K562 (cell line): ENCODE data around the gene LRP4. TPM values are rescaled to one million over a fixed set of nuclear protein-coding genes. Genes with fewer than 3 reads are reported as not detected.

ENCODE experiments used
- CHCHD3 ChIP-seq: fragments of 250-450 bp; sonication (Bioruptor Pico); IDR thresholded peaks from 2 replicates; pipeline ENCODE4 v2.1.2; 2022; ENCODE audit warnings: mild to moderate bottlenecking
- DLX4 ChIP-seq: fragments of 250-450 bp; sonication (Bioruptor Pico); IDR thresholded peaks from 2 replicates; pipeline ENCODE4 v1.6.1; 2021; ENCODE audit warnings: mild to moderate bottlenecking
- EHMT2 ChIP-seq: fragments of 450-650 bp; IDR thresholded peaks from 2 replicates; pipeline ENCODE4 v1.6.1; 2018; ENCODE audit warnings: antibody characterized with exemption
- FIP1L1 ChIP-seq: fragments of 200-400 bp; formaldehyde crosslinking; IDR thresholded peaks from 2 replicates; pipeline ENCODE4 v1.6.1; 2018; ENCODE audit warnings: mild to moderate bottlenecking, low read depth, low read length; ENCODE audit not compliant: poor library complexity, severe bottlenecking
- MTF1 ChIP-seq: fragments of 250-450 bp; sonication (Bioruptor Pico); IDR thresholded peaks from 2 replicates; pipeline ENCODE4 v1.9.0; 2021; ENCODE audit warnings: moderate library complexity, mild to moderate bottlenecking, inconsistent platforms, borderline replicate concordance
- ZNF384 ChIP-seq: IDR thresholded peaks from 2 replicates; pipeline ENCODE4 v1.6.1; 2012; ENCODE audit warnings: low read depth, low read length, improper control_type of control experiment
- ZNF644 ChIP-seq: fragments of 200-800 bp; sonication (Bioruptor generic); IDR thresholded peaks from 2 replicates; pipeline ENCODE4 v1.6.1; 2016; ENCODE audit warnings: low read depth, missing genetic modification characterization, missing compliant biosample characterization
- polyA plus RNA-seq, 8 experiments: library from polyadenylated mRNA; depleted of rRNA in 4 of 8; stranded (reverse) in 5 of 8; unstranded in 3 of 8; fragments of >200 nt; fragmentation: Nextera tagmentation in 2 of 8; fragmentation: Illumina TruSeq in 1 of 8; extraction: Ambion mirVana in 2 of 8; extraction: Trizol in 1 of 8; gene quantifications; 2 replicates each; pipeline versions ENCODE4 v1.2.1 to v1.2.3, GENCODE V29; 2011 to 2014; ENCODE audit warnings: inconsistent platforms in 1 of 8, missing spikeins in 1 of 8
- total RNA-seq, 7 experiments: library from RNA; depleted of rRNA in 6 of 7; stranded (reverse); fragments of >200 nt in 6 of 7; fragmentation: Illumina TruSeq in 2 of 7; extraction: Trizol in 2 of 7; gene quantifications; 2 replicates each; pipeline versions ENCODE4 v1.2.1 to v1.2.3, GENCODE V29; 2011 to 2021; ENCODE audit warnings: low replicate concordance in 1 of 7
- TF ChIP-seq, protein P1 (sequence below), 2 experiments: fragments of 450-650 bp; formaldehyde crosslinking in 1 of 2; IDR thresholded peaks; 2 replicates each; pipeline versions ENCODE4 v1.4.0 to v1.6.1; 2014 to 2020; ENCODE audit warnings: mild to moderate bottlenecking in 2 of 2, borderline replicate concordance in 1 of 2, low read depth in 1 of 2
- TF ChIP-seq, protein P2 (sequence below): fragments of 450-650 bp; IDR thresholded peaks from 2 replicates; pipeline ENCODE4 v1.6.1; 2016; ENCODE audit warnings: low read depth

Gene LRP4
- total and polyA plus RNA-seq, 9 of the 15 experiments (the other 6 are each of a cell fraction or from before 2014, with no cell fraction given): 0.04 to 0.54 (median 0.10) TPM

GRCh38 chr11:46845740-46846509, 72.4 kb downstream of the LRP4 start, which contains the start of gene CKAP5 (continued):
- TF ChIP-seq EHMT2 (no peak), CHCHD3 (CRISPR knock-in tag) (no peak), MTF1 (no peak), FIP1L1 (no peak), ZNF384 (no peak; the same call in 1 of the 2 replicates), DLX4 (CRISPR knock-in tag) (no peak), ZNF644 (no peak)
- TF ChIP-seq, protein P1, sequence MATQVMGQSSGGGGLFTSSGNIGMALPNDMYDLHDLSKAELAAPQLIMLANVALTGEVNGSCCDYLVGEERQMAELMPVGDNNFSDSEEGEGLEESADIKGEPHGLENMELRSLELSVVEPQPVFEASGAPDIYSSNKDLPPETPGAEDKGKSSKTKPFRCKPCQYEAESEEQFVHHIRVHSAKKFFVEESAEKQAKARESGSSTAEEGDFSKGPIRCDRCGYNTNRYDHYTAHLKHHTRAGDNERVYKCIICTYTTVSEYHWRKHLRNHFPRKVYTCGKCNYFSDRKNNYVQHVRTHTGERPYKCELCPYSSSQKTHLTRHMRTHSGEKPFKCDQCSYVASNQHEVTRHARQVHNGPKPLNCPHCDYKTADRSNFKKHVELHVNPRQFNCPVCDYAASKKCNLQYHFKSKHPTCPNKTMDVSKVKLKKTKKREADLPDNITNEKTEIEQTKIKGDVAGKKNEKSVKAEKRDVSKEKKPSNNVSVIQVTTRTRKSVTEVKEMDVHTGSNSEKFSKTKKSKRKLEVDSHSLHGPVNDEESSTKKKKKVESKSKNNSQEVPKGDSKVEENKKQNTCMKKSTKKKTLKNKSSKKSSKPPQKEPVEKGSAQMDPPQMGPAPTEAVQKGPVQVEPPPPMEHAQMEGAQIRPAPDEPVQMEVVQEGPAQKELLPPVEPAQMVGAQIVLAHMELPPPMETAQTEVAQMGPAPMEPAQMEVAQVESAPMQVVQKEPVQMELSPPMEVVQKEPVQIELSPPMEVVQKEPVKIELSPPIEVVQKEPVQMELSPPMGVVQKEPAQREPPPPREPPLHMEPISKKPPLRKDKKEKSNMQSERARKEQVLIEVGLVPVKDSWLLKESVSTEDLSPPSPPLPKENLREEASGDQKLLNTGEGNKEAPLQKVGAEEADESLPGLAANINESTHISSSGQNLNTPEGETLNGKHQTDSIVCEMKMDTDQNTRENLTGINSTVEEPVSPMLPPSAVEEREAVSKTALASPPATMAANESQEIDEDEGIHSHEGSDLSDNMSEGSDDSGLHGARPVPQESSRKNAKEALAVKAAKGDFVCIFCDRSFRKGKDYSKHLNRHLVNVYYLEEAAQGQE (IDR thresholded peaks at IDR 0.05; ENCODE audit: borderline replicate concordance): no peak
- TF ChIP-seq, protein P1 (CRISPR knock-in tag; IDR thresholded peaks at IDR 0.05; ENCODE audit: low read depth): peak; percentile 63; the same call in 1 of the 2 replicates
- TF ChIP-seq, protein P2, sequence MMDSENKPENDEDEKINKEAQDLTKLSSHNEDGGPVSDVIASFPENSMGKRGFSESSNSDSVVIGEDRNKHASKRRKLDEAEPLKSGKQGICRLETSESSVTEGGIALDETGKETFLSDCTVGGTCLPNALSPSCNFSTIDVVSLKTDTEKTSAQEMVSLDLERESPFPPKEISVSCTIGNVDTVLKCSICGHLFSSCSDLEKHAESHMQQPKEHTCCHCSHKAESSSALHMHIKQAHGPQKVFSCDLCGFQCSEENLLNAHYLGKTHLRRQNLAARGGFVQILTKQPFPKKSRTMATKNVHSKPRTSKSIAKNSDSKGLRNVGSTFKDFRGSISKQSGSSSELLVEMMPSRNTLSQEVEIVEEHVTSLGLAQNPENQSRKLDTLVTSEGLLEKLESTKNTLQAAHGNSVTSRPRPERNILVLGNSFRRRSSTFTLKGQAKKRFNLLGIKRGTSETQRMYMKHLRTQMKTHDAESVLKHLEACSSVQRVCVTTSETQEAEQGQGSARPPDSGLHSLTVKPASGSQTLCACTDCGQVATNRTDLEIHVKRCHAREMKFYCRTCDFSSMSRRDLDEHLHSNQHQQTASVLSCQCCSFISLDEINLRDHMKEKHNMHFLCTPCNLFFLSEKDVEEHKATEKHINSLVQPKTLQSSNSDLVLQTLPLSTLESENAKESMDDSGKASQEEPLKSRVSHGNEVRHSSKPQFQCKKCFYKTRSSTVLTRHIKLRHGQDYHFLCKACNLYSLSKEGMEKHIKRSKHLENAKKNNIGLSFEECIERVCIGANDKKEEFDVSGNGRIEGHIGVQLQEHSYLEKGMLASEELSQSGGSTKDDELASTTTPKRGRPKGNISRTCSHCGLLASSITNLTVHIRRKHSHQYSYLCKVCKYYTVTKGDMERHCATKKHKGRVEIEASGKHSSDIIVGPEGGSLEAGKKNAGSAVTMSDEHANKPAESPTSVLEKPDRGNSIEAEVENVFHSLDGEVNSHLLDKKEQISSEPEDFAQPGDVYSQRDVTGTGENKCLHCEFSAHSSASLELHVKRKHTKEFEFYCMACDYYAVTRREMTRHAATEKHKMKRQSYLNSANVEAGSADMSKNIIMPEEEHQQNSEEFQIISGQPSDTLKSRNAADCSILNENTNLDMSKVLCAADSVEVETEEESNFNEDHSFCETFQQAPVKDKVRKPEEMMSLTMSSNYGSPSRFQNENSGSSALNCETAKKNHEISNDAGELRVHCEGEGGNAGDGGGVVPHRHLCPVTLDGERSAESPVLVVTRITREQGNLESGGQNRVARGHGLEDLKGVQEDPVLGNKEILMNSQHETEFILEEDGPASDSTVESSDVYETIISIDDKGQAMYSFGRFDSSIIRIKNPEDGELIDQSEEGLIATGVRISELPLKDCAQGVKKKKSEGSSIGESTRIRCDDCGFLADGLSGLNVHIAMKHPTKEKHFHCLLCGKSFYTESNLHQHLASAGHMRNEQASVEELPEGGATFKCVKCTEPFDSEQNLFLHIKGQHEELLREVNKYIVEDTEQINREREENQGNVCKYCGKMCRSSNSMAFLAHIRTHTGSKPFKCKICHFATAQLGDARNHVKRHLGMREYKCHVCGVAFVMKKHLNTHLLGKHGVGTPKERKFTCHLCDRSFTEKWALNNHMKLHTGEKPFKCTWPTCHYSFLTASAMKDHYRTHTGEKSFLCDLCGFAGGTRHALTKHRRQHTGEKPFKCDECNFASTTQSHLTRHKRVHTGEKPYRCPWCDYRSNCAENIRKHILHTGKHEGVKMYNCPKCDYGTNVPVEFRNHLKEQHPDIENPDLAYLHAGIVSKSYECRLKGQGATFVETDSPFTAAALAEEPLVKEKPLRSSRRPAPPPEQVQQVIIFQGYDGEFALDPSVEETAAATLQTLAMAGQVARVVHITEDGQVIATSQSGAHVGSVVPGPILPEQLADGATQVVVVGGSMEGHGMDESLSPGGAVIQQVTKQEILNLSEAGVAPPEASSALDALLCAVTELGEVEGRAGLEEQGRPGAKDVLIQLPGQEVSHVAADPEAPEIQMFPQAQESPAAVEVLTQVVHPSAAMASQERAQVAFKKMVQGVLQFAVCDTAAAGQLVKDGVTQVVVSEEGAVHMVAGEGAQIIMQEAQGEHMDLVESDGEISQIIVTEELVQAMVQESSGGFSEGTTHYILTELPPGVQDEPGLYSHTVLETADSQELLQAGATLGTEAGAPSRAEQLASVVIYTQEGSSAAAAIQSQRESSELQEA: no peak
